HEK293T (cell line): Measurements from ENCODE around the gene AGBL1.

Experiments
- CTCF ChIA-PET: fragments of 350-600 bp; formaldehyde crosslinking; extraction: SDS; loops from one replicate; lab custom pipeline; 2021; ENCODE audit warnings: antibody characterized with exemption, inconsistent platforms; lab: Yijun Ruan, JAX
- POLR2A ChIA-PET: fragments of 350-600 bp; formaldehyde crosslinking; extraction: SDS; loops from one replicate; lab custom pipeline; 2020; ENCODE audit warnings: antibody characterized with exemption, inconsistent platforms; lab: Yijun Ruan, JAX
- DNase-seq: peaks from one replicate; pipeline ENCODE4 v3.0.0; 2012; ENCODE audit warnings: mixed read lengths; ENCODE audit errors: extremely low spot score
- ARNT ChIP-seq: fragments of 450-650 bp; IDR thresholded peaks from 2 replicates; pipeline ENCODE4 v1.6.1; 2017; ENCODE audit warnings: mild to moderate bottlenecking
- BHLHE40 ChIP-seq: fragments of 450-650 bp; IDR thresholded peaks from 2 replicates; pipeline ENCODE4 v1.6.1; 2016; ENCODE audit warnings: mild to moderate bottlenecking, moderate library complexity, borderline replicate concordance
- CTBP1 ChIP-seq: fragments of 450-650 bp; IDR thresholded peaks from 2 replicates; pipeline ENCODE4 v1.6.1; 2016; ENCODE audit warnings: borderline replicate concordance
- ELF4 ChIP-seq: fragments of 450-650 bp; IDR thresholded peaks from 2 replicates; pipeline ENCODE4 v1.6.1; 2017; ENCODE audit warnings: antibody characterized with exemption
- FOXA1 ChIP-seq: fragments of 450-650 bp; IDR thresholded peaks from 2 replicates; pipeline ENCODE4 v1.6.1; 2016; ENCODE audit warnings: mild to moderate bottlenecking
- FOXK2 ChIP-seq: fragments of 450-650 bp; IDR thresholded peaks from 2 replicates; pipeline ENCODE4 v1.6.1; 2016; ENCODE audit warnings: mild to moderate bottlenecking
- FOXM1 ChIP-seq: fragments of 450-650 bp; IDR thresholded peaks from 2 replicates; pipeline ENCODE4 v1.6.1; 2017; ENCODE audit warnings: mild to moderate bottlenecking, borderline replicate concordance
- HDGF ChIP-seq: fragments of 450-650 bp; IDR thresholded peaks from 2 replicates; pipeline ENCODE4 v1.6.1; 2017; ENCODE audit warnings: antibody characterized with exemption, borderline replicate concordance
- L3MBTL2 ChIP-seq: fragments of 450-650 bp; conservative IDR thresholded peaks from 2 replicates; pipeline ENCODE4 v1.6.1; 2016; ENCODE audit warnings: mild to moderate bottlenecking
- LEF1 ChIP-seq: fragments of 450-650 bp; IDR thresholded peaks from 2 replicates; pipeline ENCODE4 v1.6.1; 2017; ENCODE audit warnings: mild to moderate bottlenecking, borderline replicate concordance
- NFRKB ChIP-seq: fragments of 450-650 bp; IDR thresholded peaks from 2 replicates; pipeline ENCODE4 v1.6.1; 2016; ENCODE audit warnings: mild to moderate bottlenecking, moderate library complexity
- PKNOX1 ChIP-seq: fragments of 450-650 bp; IDR thresholded peaks from 2 replicates; pipeline ENCODE4 v1.6.1; 2016
- SP1 ChIP-seq: fragments of 450-650 bp; IDR thresholded peaks from 2 replicates; pipeline ENCODE4 v1.6.1; 2017
- SUZ12 ChIP-seq: fragments of 450-650 bp; IDR thresholded peaks from 2 replicates; pipeline ENCODE4 v1.6.1; 2016; ENCODE audit warnings: mild to moderate bottlenecking
- TARDBP ChIP-seq: fragments of 450-650 bp; IDR thresholded peaks from 2 replicates; pipeline ENCODE4 v1.6.1; 2016
- ZNF384 ChIP-seq: fragments of 450-650 bp; IDR thresholded peaks from 2 replicates; pipeline ENCODE4 v1.6.1; 2016

Gene AGBL1

DNA sequence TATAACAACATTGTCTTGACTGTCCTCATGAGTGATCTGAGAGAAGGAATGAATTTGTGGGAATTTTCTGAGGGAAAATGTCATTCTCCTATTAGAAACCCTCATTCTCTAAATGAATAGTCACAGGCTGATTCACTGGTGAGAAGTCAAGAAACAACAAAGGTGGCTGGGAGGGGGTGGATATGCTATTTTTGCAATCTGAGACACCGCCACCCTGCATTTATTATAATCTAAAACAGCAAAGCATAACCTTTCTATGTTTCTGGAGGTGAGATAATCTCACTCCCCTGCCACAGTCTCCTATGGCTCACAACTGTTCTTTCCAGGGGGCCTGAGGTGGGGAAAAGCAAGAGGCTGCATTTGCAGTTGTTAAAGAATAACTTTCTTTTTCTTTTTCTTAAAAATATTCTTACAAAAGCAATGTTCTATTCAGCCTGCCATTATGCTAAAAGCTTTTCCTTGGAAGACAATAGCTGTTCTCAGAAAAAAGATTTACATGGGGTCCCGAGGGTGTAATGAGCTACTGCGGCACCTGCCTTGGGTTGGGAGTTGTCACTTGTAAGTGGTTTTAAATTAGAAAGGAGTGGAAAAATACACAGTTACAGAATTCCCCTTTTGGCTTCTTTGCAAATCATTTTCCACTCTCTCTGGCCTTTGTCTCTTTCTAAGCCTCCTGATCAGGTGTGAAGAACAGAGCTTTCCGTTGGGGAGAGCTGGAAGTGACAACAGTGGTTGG, 220.9 kb downstream of the AGBL1 start:
- DNase-seq: no peak
- POLR2A ChIA-PET: no interaction called here
- no peak for TF ChIP-seq PKNOX1
- TF ChIP-seq NFRKB: no peak
- no peak for TF ChIP-seq CTBP1
- TF ChIP-seq ELF4: no peak
- no peak for TF ChIP-seq SUZ12
- no peak for TF ChIP-seq L3MBTL2
- TF ChIP-seq FOXA1: no peak
- TF ChIP-seq ARNT: no peak
- TF ChIP-seq FOXM1: no peak
- no peak for TF ChIP-seq ZNF384
- TF ChIP-seq TARDBP: no peak
- CTCF ChIA-PET: interaction anchor here (0.6 to 0.9 kb wide), 2 partner anchors 31 to 383 kb away, joined by 3 read pairs; no protein-coding TSS in a partner anchor

- POLR2A ChIA-PET: no interaction called here
- CTCF ChIA-PET: interaction anchor here (0.6 kb wide), 1 partner anchor 1678 kb away, joined by 3 read pairs; no protein-coding TSS in a partner anchor
- no peak for DNase-seq
- TF ChIP-seq NFRKB (no peak), BHLHE40 (no peak), LEF1 (no peak)
These were observed 232.1 kb downstream of the AGBL1 start for GRCh38 chr15:86311568-86312280.

- ChIA-PET CTCF (no interaction called here), POLR2A (no interaction called here)
- TF ChIP-seq L3MBTL2 (no peak), ELF4 (no peak), SP1 (no peak), PKNOX1 (no peak), BHLHE40 (no peak), TARDBP (no peak), NFRKB (no peak), HDGF (no peak), LEF1 (no peak), SUZ12 (no peak), FOXK2 (no peak), CTBP1 (no peak), FOXA1 (no peak), ZNF384 (no peak), ARNT (no peak), FOXM1 (no peak)
- no peak for DNase-seq
These were observed 232.8 kb downstream of the AGBL1 start for GRCh38 chr15:86312486-86312885.

GRCh38 chr15:86316216-86316615, 236.5 kb downstream of the AGBL1 start:
- TF ChIP-seq FOXK2 (no peak), ZNF384 (no peak), L3MBTL2 (no peak), SUZ12 (no peak), PKNOX1 (no peak), TARDBP (no peak), LEF1 (no peak), CTBP1 (no peak), FOXM1 (no peak), ELF4 (no peak), SP1 (no peak), ARNT (no peak), BHLHE40 (no peak)
- CTCF ChIA-PET: no interaction called here
- no peak for DNase-seq
- POLR2A ChIA-PET: no interaction called here

- TF ChIP-seq ARNT: no peak
- no peak for TF ChIP-seq ELF4
- no peak for TF ChIP-seq BHLHE40
- no peak for TF ChIP-seq HDGF
- no peak for TF ChIP-seq SP1
- no peak for TF ChIP-seq LEF1
- TF ChIP-seq ZNF384: no peak
- no peak for TF ChIP-seq NFRKB
- TF ChIP-seq SUZ12: no peak
- TF ChIP-seq L3MBTL2: no peak
- DNase-seq: no peak
- ChIA-PET POLR2A (no interaction called here), CTCF (no interaction called here)
These were observed 237.2 kb downstream of the AGBL1 start for GRCh38 chr15:86316726-86317383.
